HG02970 (cell line): ENCODE results near the gene GALNTL6.

ENCODE experiments used
- ATAC-seq: cut with Tn5 transposase; IDR thresholded peaks from one replicate; pipeline ENCODE4 v1.9.1; 2021; ENCODE audit warnings: mild to moderate bottlenecking, moderate library complexity, moderate number of reproducible peaks; ENCODE audit not compliant: unreplicated experiment, low FRiP score

GALNTL6 gene

DNA sequence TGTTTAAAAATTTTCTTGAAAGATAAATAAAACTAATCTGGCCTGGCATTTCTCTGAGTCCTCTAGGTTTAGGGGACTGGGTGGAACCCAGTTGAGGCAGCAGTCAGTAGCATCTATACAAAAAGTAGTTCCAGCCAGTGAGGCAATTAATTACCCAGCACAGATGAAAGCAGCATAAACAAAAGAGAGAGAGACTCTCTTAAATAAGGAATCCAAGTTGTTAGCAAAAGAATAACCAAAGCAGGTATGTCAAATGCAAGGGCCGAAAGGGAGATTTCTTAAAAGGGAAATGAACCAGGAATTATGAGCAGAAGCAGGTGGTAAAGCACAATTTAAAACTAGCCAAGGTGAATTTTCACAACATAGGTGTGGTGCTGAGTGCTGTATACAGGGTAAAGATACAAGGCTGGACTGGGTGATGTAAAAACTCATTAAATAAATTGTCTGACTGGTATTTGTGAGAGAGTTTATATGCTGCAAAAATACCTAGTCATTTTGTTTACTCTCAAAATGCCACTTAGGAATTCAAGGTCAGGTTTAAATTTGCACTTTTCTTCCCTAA is 1260.8 kb downstream of the GALNTL6 start:
- no peak for ATAC-seq

GRCh38 chr4:173074501-173074946 is 1261.3 kb downstream of the GALNTL6 start:
- ATAC-seq, result no peak

DNA sequence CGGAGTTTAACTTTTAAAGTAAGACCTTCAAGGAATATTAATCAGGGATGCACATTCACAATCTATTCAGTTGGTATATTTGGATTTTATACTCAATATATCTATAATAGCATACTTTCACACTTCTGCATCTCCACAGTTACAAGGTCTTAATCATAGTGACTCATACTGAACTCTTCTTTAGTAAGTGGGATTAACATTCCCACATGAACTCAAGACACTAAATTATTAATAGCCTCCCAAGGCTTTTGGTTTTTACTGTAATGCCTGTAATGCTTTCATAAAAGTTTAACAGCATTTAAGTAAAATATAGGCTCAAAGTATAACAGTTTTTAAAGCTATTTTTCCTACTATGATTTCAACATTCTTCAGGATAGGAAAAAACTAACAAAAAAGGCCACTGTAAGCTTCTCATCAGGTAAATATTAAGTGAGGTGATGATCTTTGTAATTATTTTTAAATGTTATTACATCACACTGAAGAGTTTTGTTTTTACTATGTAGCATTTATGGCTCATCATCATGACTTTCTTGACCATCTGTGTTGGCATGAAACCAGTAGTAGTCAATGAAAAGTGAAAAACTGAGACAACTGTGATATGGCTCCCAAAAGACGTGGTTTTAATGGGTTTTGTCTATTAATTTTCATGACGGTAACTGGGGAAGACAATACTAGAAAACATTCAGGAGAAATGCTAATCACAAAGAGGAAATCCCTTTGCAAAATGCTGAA is 1263.9 kb downstream of the GALNTL6 start:
- no peak for ATAC-seq

DNA sequence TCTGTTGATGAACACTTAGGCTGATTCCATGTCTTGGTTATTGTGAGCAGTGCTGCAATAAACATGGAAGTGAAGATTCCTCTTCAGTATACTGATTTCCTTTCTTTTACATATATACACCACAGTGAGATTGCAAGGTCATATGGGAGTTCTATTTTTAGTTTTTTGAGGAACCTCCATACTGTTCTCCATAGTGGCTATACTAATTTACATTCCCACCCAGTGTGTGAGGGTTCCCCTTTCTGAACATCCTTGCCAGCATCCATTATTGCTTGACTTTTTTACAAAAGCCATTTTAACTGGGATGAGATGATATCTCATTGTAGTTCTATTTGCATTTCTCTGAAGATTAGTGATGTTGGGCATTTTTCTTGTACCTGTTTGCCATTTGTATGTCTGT is 1274.9 kb downstream of the GALNTL6 start:
- no peak for ATAC-seq
